Measurements from ENCODE around the gene PTGS2. TPM values are rescaled to one million over a fixed set of nuclear protein-coding genes. Genes with fewer than 3 reads are reported as not detected.
A peak's percentile ranks its signal among the peaks of the same experiment; 100 is the strongest.

PTGS2 gene
- total and polyA plus RNA-seq, 12 donors: 0.23 to 7.1 (median 1.2) TPM

DNA sequence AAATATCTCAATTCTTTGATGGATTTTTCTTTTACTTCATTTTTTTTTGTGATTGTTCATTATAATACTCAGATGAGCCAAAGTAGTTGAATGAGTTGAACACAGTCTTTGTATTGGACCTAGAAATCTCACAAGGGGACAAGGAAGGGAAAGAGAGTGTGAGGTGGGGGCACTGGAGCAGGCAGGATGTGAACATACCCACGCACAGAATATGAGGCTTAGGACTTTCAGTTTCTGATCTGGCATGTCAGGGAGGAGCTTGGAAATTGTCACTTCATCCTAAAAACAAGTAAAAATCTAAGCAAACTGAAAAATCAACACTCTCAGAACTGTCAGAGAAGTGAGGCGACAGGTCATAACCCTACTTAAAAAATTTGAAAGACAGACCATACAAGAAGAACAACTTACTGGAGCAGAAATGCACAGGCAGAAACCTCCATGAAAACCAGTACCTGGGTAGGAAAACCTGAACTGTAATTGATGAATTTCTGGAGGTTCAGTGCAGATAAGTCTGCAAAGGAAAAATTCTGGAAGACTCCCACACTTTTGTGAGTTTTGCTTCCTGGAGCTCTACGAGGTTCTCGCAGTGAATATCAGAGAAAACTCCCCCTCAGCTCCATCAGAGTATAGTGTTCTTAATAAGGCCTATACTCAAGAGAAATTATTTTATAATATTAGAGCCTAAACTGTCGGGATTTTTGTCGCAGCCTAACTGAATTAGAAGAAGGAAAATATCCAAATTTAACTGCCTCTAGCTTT lies 3.6 kb upstream of the PTGS2 start:
- peaks cover 0 to 13% (median 0%) of the 10 kb centered on the region in 9 donors for H3K4me1 ChIP-seq
- TF ChIP-seq, protein P1, sequence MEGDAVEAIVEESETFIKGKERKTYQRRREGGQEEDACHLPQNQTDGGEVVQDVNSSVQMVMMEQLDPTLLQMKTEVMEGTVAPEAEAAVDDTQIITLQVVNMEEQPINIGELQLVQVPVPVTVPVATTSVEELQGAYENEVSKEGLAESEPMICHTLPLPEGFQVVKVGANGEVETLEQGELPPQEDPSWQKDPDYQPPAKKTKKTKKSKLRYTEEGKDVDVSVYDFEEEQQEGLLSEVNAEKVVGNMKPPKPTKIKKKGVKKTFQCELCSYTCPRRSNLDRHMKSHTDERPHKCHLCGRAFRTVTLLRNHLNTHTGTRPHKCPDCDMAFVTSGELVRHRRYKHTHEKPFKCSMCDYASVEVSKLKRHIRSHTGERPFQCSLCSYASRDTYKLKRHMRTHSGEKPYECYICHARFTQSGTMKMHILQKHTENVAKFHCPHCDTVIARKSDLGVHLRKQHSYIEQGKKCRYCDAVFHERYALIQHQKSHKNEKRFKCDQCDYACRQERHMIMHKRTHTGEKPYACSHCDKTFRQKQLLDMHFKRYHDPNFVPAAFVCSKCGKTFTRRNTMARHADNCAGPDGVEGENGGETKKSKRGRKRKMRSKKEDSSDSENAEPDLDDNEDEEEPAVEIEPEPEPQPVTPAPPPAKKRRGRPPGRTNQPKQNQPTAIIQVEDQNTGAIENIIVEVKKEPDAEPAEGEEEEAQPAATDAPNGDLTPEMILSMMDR (IDR thresholded peaks at IDR 0.05): no peak
- DNase-seq: no peak
- peaks cover 0 to 30% (median 10%) of the 10 kb centered on the region in 11 donors for H3K9me3 ChIP-seq
- H3K36me3 ChIP-seq: no peaks in the 10 kb centered on the region
- peaks cover 0 to 21% (median 10%) of the 10 kb centered on the region in 7 donors for H3K27me3 ChIP-seq
- no peak overlapping the region for H3K4me3 ChIP-seq
- ATAC-seq: no peak
- no peak overlapping the region for H3K27ac ChIP-seq
- intact Hi-C loops (cut with DNase I): loop anchor here in 1 of 10 donors (10.0 kb wide), 3 partner anchors 79 to 301 kb away; no protein-coding TSS in a partner anchor
- 76 to 77% methylated on average over 6 of the region's 6 CpGs for WGBS, 2 donors

DNA sequence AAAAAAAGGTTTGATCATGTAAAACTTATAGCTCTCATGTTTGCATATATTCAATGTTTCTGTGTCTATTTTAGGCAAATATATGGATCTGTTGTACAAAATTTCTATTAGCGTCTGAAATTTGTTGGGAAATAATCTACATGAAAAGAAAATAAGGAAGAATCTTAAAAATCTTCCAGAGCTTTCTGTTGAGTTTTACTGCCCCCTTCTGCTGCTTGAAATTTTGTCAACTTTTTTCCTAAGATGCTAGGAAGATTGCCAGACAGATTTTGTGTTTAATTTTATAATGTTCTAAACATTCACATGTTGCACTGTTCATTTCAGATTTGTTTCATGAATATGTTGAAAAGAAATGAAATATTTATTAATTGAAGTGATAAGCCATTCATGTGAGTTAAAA lies 2.5 kb upstream of the PTGS2 start:
- H3K9me3 ChIP-seq: peaks cover 0 to 21% (median 9%) of the 10 kb centered on the region in 11 donors
- peaks cover 0 to 15% (median 0%) of the 10 kb centered on the region in 9 donors for H3K4me1 ChIP-seq
- WGBS, 2 donors: 44 to 67% methylated on average over 1 of the region's 1 CpG
- TF ChIP-seq, protein P1 (IDR thresholded peaks at IDR 0.05): peak in 4 of 9 donors; percentile 9 to 44 (median 39)
- no peak for ATAC-seq
- no peak for DNase-seq
- intact Hi-C loops (cut with DNase I): loop anchor here in 1 of 10 donors (10.0 kb wide), 3 partner anchors 78 to 302 kb away; no protein-coding TSS in a partner anchor
- no peak overlapping the region for H3K27ac ChIP-seq
- H3K36me3 ChIP-seq: peaks cover 0 to 7% (median 0%) of the 10 kb centered on the region in 9 donors
- H3K27me3 ChIP-seq: peaks cover 0 to 21% (median 10%) of the 10 kb centered on the region in 7 donors
- H3K4me3 ChIP-seq: no peak overlapping the region

DNA sequence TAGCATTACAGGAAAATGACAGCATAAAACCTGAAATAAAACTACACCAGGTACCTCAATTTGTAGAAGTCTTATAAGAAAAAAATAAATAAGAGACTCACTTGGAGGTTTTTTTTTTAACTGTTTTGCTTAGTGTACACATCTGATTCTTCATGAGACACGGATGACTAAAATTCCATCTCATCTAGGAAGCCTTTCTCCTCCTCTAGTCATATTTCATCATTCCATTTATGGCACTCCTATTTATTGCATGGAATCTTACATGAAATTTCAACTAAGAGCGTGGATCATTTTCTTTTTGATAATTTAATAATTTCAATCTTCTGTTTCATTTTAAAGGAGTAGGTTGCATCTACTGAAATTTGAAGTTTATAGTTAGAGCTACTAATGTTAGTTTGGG lies 1.6 kb upstream of the PTGS2 start:
- intact Hi-C loops (cut with DNase I): loop anchor here in 1 of 10 donors (10.0 kb wide), 3 partner anchors 77 to 303 kb away; no protein-coding TSS in a partner anchor
- WGBS, 2 donors: 79 to 82% methylated on average over 2 of the region's 2 CpGs
- ATAC-seq (no peak), DNase-seq (no peak)
- H3K27me3 ChIP-seq: peaks cover 0 to 21% (median 10%) of the 10 kb centered on the region in 7 donors
- H3K4me1 ChIP-seq: peaks cover 0 to 15% (median 0%) of the 10 kb centered on the region in 9 donors
- TF ChIP-seq, protein P1 (IDR thresholded peaks at IDR 0.05): no peak
- H3K27ac ChIP-seq: peak overlapping the region in 1 of 10 donors; percentile 79
- H3K36me3 ChIP-seq: peaks cover 0 to 16% (median 0%) of the 10 kb centered on the region in 9 donors
- peaks cover 0 to 12% (median 0%) of the 10 kb centered on the region in 11 donors for H3K9me3 ChIP-seq
- H3K4me3 ChIP-seq: peak overlapping the region in 5 of 10 donors; percentile 58 to 67 (median 64)

DNA sequence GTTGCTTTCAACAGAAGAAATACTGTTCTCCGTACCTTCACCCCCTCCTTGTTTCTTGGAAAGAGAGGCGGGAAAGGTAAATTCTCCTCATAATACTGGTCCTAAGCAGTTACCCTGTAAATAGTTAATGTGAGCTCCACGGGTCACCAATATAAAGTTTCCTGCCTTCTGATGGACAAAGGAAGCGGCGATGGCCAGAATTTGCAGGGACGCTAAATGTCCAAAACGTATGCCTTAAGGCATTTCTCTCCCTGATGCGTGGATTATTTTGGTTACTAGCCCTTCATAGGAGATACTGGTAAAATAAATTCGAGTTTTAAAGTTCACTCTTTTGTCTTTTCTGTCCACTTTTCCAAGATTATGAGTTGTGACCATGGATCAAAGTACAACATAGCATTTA lies 898 bp upstream of the PTGS2 start:
- no peak for DNase-seq
- Histone ChIP-seq H3K27me3 (peaks cover 0 to 21% (median 10%) of the 10 kb centered on the region in 7 donors), H3K9me3 (peaks cover 0 to 5% (median 0%) of the 10 kb centered on the region in 11 donors), H3K27ac (peak overlapping the region in 8 of 10 donors; percentile 45 to 86 (median 80)), H3K36me3 (peaks cover 0 to 23% (median 0%) of the 10 kb centered on the region in 9 donors), H3K4me1 (peaks cover 0 to 15% (median 0%) of the 10 kb centered on the region in 9 donors), H3K4me3 (peak overlapping the region; percentile 41 to 67 (median 59))
- peak in 1 of 8 donors; percentile 12 for ATAC-seq
- intact Hi-C loops (cut with DNase I): loop anchor here in 1 of 10 donors (10.0 kb wide), 3 partner anchors 76 to 304 kb away; no protein-coding TSS in a partner anchor
- TF ChIP-seq, protein P1 (IDR thresholded peaks at IDR 0.05): no peak
- WGBS, 2 donors: 20 to 25% methylated on average over 9 of the region's 9 CpGs
